Suppressor macrophage (primary cell): ENCODE data around the gene SERPINA9.
"Not testable (repeated sequence)": the region's sequence is repeated elsewhere in the genome, so short reads cannot be mapped to it uniquely, and the experiment has no call there.

Source experiments
- DNase-seq, 4 experiments: peaks; one replicate each; pipeline ENCODE4 v3.0.0-alpha.2; 2020 to 2022

The SERPINA9 gene

DNA sequence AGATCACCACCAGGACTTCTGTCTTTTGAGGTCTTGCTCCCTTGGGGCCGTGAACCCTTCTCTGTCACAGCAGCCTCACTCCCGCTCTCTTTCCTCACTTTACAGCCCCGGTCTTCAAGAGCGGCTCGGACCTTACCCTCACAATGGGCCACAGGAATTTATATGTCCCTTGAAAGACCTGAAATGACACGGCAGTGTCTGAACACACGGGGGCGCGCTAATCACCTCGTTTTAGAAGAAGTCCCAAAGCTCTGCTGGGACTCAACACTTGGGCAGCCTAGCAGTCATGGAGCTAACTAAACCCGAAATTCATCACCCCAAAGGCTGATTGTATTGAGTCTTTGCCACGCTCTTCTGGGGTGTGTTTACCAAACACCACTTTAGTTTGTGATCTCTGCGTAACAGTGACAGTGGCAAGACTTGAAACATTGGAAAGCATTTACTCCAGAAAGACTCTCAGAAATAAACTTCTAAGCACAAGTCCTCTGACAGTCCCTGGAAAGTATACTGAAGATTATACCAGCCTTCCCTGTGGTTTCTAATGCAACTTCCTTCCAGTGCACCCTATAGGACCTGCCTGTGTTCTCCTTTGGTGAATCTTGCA, 52.4 kb downstream of the SERPINA9 start:
- peak; percentile 76 to 87 (median 84) for DNase-seq

DNA sequence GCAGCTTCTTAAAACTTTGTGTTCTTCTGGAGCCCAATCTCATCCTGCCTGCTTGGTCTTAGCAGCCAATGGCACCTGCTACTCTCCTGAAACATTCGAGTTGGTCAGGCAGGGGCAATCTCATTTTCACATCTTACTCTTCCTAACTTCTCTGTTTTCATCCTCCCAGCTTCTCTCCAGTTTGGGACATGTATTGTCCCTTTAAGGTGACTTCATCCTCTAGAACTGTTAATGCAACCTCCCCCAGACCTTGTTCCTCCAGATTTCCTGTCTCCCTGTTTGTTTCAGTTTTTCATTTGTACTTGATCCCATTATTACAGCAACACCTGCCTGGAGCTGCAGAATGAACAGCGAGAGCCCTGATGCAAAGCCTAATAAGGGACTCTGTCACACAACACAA, 54.7 kb downstream of the SERPINA9 start:
- DNase-seq: peak in 1 of 4 experiments; percentile 10

DNA sequence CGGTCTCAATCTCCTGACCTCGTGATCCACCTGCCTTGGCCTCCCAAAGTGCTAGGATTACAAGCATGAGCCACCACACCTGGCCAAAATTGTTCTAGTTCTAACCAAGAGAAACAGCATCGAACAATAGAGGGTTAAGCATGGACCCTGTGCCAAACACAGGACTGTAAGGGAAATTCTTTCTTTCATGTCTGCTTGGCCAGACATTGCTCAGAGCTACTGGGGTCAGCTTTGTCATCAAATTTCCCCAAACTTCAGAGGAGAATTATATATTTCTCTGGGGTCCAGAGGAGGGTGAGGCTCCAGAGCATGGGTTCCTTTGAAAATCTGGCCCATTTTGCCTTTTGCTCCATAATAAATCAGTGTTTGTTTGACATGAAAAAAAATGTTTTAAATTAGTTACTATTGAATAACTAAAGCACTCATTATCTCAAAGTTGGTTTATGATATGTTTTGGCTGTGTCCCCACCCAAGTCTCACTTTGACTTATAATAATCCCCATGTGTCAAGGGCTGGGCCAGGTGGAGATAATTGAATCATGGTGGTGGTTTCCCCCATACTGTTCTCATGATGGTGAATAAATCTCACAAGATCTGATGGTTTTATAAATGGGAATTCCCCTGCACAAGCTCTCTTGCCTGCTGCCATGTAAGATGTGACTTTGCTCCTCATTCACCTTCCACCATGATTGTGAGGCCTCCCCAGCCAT, 58.3 kb downstream of the SERPINA9 start:
- DNase-seq: not testable (repeated sequence)
